CD14-positive monocyte (primary cell): Measurements from ENCODE around the gene AQP4. TPM values are rescaled to one million over a fixed set of nuclear protein-coding genes. Genes with fewer than 3 reads are reported as not detected.

ENCODE experiments used
- DNase-seq, 3 donors: peaks; one replicate each; pipeline ENCODE4 v3.0.0-alpha.2; 2011 to 2022
- H2AFZ ChIP-seq: 2 replicates; pipeline ENCODE4 v1.6.0; 2012; ENCODE audit warnings: mild to moderate bottlenecking, low read depth, low read length, inconsistent platforms; ENCODE audit not compliant: insufficient read depth, poor library complexity, severe bottlenecking
- H3K27ac ChIP-seq, 2 donors: 1 replicate in 1 of 2; 2 replicates in 1 of 2; pipeline ENCODE4 v1.5.1; 2012 to 2013; ENCODE audit warnings: low read length in 2 of 2, control low read depth in 1 of 2, inconsistent platforms in 1 of 2, low read depth in 1 of 2, mild to moderate bottlenecking in 1 of 2
- H3K27me3 ChIP-seq, 2 donors: one replicate each; pipeline versions ENCODE4 v1.6.0 to v1.6.1; 2011 to 2013; ENCODE audit warnings: low read length in 2 of 2; ENCODE audit not compliant: control insufficient read depth in 2 of 2, insufficient read depth in 2 of 2
- H3K36me3 ChIP-seq, 2 donors: replicated peaks in 1 of 2; 1 replicate in 1 of 2; 2 replicates in 1 of 2; pipeline versions ENCODE4 v1.5.1 to v1.6.1; 2012 to 2013; ENCODE audit warnings: low read length in 2 of 2, control low read depth in 1 of 2, inconsistent platforms in 1 of 2, mild to moderate bottlenecking in 1 of 2; ENCODE audit not compliant: insufficient read depth in 2 of 2, control insufficient read depth in 1 of 2
- H3K4me1 ChIP-seq, 2 donors: 1 replicate in 1 of 2; 2 replicates in 1 of 2; pipeline versions ENCODE4 v1.5.1 to v1.6.1; 2012 to 2013; ENCODE audit warnings: low read length in 2 of 2, control low read depth in 1 of 2, inconsistent platforms in 1 of 2, mild to moderate bottlenecking in 1 of 2, moderate library complexity in 1 of 2; ENCODE audit not compliant: insufficient read depth in 2 of 2, control insufficient read depth in 1 of 2
- H3K4me2 ChIP-seq: replicated peaks from 2 replicates; pipeline ENCODE3; 2012; ENCODE audit warnings: low read length, moderate library complexity, mild to moderate bottlenecking; ENCODE audit not compliant: poor library complexity, severe bottlenecking; ENCODE audit errors: extremely low read depth
- H3K4me3 ChIP-seq, 3 experiments: fragments of 200-600 bp in 1 of 3; sonication (generic) in 1 of 3; replicated peaks in 1 of 3; 1 replicate in 2 of 3; 2 replicates in 1 of 3; pipeline ENCODE4 v1.5.1; 2011 to 2013; ENCODE audit warnings: low read length in 3 of 3, mild to moderate bottlenecking in 3 of 3, control low read depth in 2 of 3, low read depth in 2 of 3, inconsistent platforms in 1 of 3, moderate library complexity in 1 of 3
- H3K79me2 ChIP-seq: 2 replicates; pipeline ENCODE4 v1.6.0; 2012; ENCODE audit warnings: mild to moderate bottlenecking, control low read depth, inconsistent platforms, low read length, moderate library complexity; ENCODE audit not compliant: insufficient read depth
- H3K9ac ChIP-seq: 2 replicates; pipeline ENCODE4 v1.6.0; 2017; ENCODE audit warnings: low read length, mild to moderate bottlenecking; ENCODE audit not compliant: insufficient read depth, poor library complexity, severe bottlenecking
- H3K9me3 ChIP-seq, 2 donors: replicated peaks in 1 of 2; 1 replicate in 1 of 2; 2 replicates in 1 of 2; pipeline versions ENCODE4 v1.5.1 to v1.6.1; 2012 to 2013; ENCODE audit warnings: low read length in 2 of 2, control low read depth in 1 of 2; ENCODE audit not compliant: control insufficient read depth in 1 of 2, insufficient read depth in 1 of 2
- H4K20me1 ChIP-seq: 2 replicates; pipeline ENCODE4 v1.6.0; 2012; ENCODE audit warnings: mild to moderate bottlenecking, low read length, control low read depth, moderate library complexity; ENCODE audit not compliant: insufficient read depth
- H3K27ac Mint-ChIP-seq, 7 donors: one replicate each; pipeline ENCODE4 v1.8.0; 2020; ENCODE audit warnings: mild to moderate bottlenecking in 7 of 7, mixed read lengths in 7 of 7, moderate library complexity in 6 of 7, inconsistent platforms in 2 of 7
- H3K27me3 Mint-ChIP-seq, 3 donors: one replicate each; pipeline ENCODE4 v1.8.0; 2021 to 2022; ENCODE audit warnings: low read depth in 3 of 3, mild to moderate bottlenecking in 3 of 3, mixed read lengths in 3 of 3, moderate library complexity in 3 of 3, inconsistent platforms in 1 of 3
- H3K36me3 Mint-ChIP-seq, 2 donors: one replicate each; pipeline ENCODE4 v1.8.0; 2020; ENCODE audit warnings: mixed read lengths in 2 of 2, inconsistent platforms in 1 of 2, mild to moderate bottlenecking in 1 of 2
- H3K4me1 Mint-ChIP-seq: one replicate; pipeline ENCODE4 v1.8.0; 2020; ENCODE audit warnings: mild to moderate bottlenecking, mixed read lengths
- H3K4me3 Mint-ChIP-seq, 2 donors: one replicate each; pipeline ENCODE4 v1.8.0; 2020; ENCODE audit warnings: mild to moderate bottlenecking in 2 of 2, mixed read lengths in 2 of 2, moderate library complexity in 1 of 2
- H3K9me3 Mint-ChIP-seq, 7 donors: one replicate each; pipeline ENCODE4 v1.8.0; 2020 to 2022; ENCODE audit warnings: mixed read lengths in 7 of 7, mild to moderate bottlenecking in 6 of 7, moderate library complexity in 6 of 7, inconsistent platforms in 2 of 7
- CTCF ChIP-seq: fragments of 200-600 bp; IDR thresholded peaks from one replicate; pipeline ENCODE4 v1.8.0; 2022; ENCODE audit warnings: antibody characterized with exemption, mild to moderate bottlenecking
- WGBS: methylation state at CpG from one replicate; pipeline ENCODE4 v1.1.5; 2013; ENCODE audit warnings: missing lambda C conversion rate; ENCODE audit not compliant: insufficient coverage; 5-methylcytosine and 5-hydroxymethylcytosine counted together
- intact Hi-C, 2 donors: fragments of 100-400 bp; cut with micrococcal nuclease; formaldehyde crosslinking; loops; one replicate each; pipeline versions ENCODE4 v1.15.0 to v1.15.1; 2023
- polyA plus RNA-seq, 3 donors: library from polyadenylated mRNA; depleted of rRNA in 1 of 3; unstranded in 2 of 3; stranded (reverse) in 1 of 3; fragments of 300-500 nt in 2 of 3; fragments of >200 nt in 1 of 3; fragmentation: Illumina TruSeq in 2 of 3; gene quantifications; 1 replicate in 2 of 3; 2 replicates in 1 of 3; pipeline ENCODE4 v1.2.3, GENCODE V29; 2012 to 2021

AQP4 gene
- polyA plus RNA-seq, 3 donors, result not detected

- H3K27ac Mint-ChIP-seq, result no peak overlapping the region
- peaks cover 1 to 3% (median 2%) of the 10 kb centered on the region in 3 donors for H3K27me3 Mint-ChIP-seq
- Histone ChIP-seq H3K4me3 (no peak overlapping the region), H3K4me2 (no peak overlapping the region), H3K27ac (no peak overlapping the region), H3K9ac (no peak overlapping the region), H3K36me3 (no peaks in the 10 kb centered on the region), H3K9me3 (no peaks in the 10 kb centered on the region), H2AFZ (no peak overlapping the region), H4K20me1 (no peaks in the 10 kb centered on the region), H3K79me2 (no peaks in the 10 kb centered on the region), H3K27me3 (no peaks in the 10 kb centered on the region), H3K4me1 (no peaks in the 10 kb centered on the region)
- DNase-seq, result no peak
- H3K36me3 Mint-ChIP-seq, result no peaks in the 10 kb centered on the region
- intact Hi-C loops, result no loop called here
- no peaks in the 10 kb centered on the region for H3K4me1 Mint-ChIP-seq
- no peak for TF ChIP-seq CTCF
- no peak overlapping the region for H3K4me3 Mint-ChIP-seq
- WGBS, result no CpG with 5 or more reads among the region's 1 CpG
- peaks cover 0 to 3% (median 0%) of the 10 kb centered on the region in 7 donors for H3K9me3 Mint-ChIP-seq
Observed at GRCh38 chr18:26894426-26894825, 28.9 kb upstream of the AQP4 start.

DNA sequence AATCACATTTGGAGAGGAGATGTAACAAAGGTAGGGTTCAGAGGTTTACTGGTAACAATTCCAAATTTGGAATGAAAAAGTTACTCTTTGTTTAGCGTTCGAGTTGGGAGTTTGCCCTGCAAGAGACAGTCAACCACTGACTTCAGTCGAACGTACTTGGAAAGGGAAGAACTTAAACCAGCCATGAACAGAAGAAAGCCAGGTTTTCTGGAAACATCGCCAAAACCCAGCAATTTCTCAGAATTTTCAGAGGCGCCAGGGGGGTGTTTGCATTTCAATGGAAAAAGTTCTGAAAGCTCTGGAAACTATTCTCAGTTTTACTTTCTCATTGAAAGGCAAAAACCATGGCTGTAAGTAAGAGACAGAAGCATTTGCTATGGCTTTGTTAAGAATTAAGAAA is 28.5 kb upstream of the AQP4 start:
- H3K4me3 ChIP-seq, result no peak overlapping the region
- H3K9me3 ChIP-seq, result no peaks in the 10 kb centered on the region
- WGBS, result 89% methylated on average over 6 of the region's 6 CpGs
- H3K27me3 Mint-ChIP-seq, result peaks cover 1 to 3% (median 2%) of the 10 kb centered on the region in 3 donors
- H4K20me1 ChIP-seq, result no peaks in the 10 kb centered on the region
- no peaks in the 10 kb centered on the region for H3K4me1 ChIP-seq
- no peak overlapping the region for H3K27ac ChIP-seq
- H3K4me2 ChIP-seq, result no peak overlapping the region
- H2AFZ ChIP-seq, result no peak overlapping the region
- H3K9me3 Mint-ChIP-seq, result peaks cover 0 to 3% (median 0%) of the 10 kb centered on the region in 7 donors
- H3K9ac ChIP-seq, result no peak overlapping the region
- no peaks in the 10 kb centered on the region for H3K4me1 Mint-ChIP-seq
- no peak for DNase-seq
- H3K79me2 ChIP-seq, result no peaks in the 10 kb centered on the region
- no peak for TF ChIP-seq CTCF
- H3K36me3 Mint-ChIP-seq, result no peaks in the 10 kb centered on the region
- intact Hi-C loops, result no loop called here
- H3K27ac Mint-ChIP-seq, result no peak overlapping the region
- no peak overlapping the region for H3K4me3 Mint-ChIP-seq
- no peaks in the 10 kb centered on the region for H3K36me3 ChIP-seq
- no peaks in the 10 kb centered on the region for H3K27me3 ChIP-seq
